ENCODE data around the gene SGCG. TPM values are rescaled to one million over a fixed set of nuclear protein-coding genes. Genes with fewer than 3 reads are reported as not detected.

SGCG gene
- total RNA-seq, 2 experiments from 2014 or later, result not detected

DNA sequence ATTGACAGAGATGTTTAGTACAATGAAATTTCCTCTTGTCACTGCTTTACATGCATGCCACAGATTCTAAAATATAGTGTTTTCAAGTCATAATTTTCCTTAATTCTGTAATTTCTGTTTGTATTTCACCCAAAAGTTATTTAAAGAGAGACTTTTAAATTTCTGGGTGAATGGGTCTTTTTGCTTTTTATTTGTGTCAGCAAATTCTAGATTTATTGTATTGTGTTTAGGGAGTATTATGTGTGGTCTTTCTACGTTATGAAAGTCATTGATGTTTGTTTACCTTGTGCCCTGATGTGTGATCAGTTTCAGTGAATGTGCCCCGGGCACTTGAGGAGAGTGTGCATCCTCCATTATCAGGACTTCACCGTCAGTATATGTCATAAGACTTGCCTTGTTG lies 92.7 kb downstream of the SGCG start:
- DNase-seq (ENCODE audit: low spot score), result no peak
- H3K9me2 ChIP-seq (ENCODE audit: insufficient read depth, low read length), result no peaks in the 10 kb centered on the region
- TF ChIP-seq EZH2phosphoT487 (IDR thresholded peaks at IDR 0.05; ENCODE audit: borderline replicate concordance, low read depth, low read length), result no peak
- TF ChIP-seq, protein P1, sequence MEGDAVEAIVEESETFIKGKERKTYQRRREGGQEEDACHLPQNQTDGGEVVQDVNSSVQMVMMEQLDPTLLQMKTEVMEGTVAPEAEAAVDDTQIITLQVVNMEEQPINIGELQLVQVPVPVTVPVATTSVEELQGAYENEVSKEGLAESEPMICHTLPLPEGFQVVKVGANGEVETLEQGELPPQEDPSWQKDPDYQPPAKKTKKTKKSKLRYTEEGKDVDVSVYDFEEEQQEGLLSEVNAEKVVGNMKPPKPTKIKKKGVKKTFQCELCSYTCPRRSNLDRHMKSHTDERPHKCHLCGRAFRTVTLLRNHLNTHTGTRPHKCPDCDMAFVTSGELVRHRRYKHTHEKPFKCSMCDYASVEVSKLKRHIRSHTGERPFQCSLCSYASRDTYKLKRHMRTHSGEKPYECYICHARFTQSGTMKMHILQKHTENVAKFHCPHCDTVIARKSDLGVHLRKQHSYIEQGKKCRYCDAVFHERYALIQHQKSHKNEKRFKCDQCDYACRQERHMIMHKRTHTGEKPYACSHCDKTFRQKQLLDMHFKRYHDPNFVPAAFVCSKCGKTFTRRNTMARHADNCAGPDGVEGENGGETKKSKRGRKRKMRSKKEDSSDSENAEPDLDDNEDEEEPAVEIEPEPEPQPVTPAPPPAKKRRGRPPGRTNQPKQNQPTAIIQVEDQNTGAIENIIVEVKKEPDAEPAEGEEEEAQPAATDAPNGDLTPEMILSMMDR (conservative IDR thresholded peaks at IDR 0.05; ENCODE audit: low read length), result no peak
- no peaks in the 10 kb centered on the region for H3K36me3 ChIP-seq (ENCODE audit: insufficient read depth, low read length)
- no peak overlapping the region for H3K27ac ChIP-seq (ENCODE audit: low read depth, low read length, poor library complexity, severe bottlenecking)
- no peak overlapping the region for H2AFZ ChIP-seq (ENCODE audit: low read length)
- H3K4me3 ChIP-seq (ENCODE audit: low read depth, low read length, poor library complexity, severe bottlenecking), result no peak overlapping the region
- no peaks in the 10 kb centered on the region for H3K4me1 ChIP-seq (ENCODE audit: insufficient read depth, low read length, poor library complexity, severe bottlenecking)
- H3K9me3 ChIP-seq (ENCODE audit: low read length), result no peaks in the 10 kb centered on the region
- H3K4me2 ChIP-seq (ENCODE audit: low read length), result no peak overlapping the region
- H4K20me1 ChIP-seq (ENCODE audit: insufficient read depth, low read length), result no peaks in the 10 kb centered on the region
- BruUV-seq (replicated peaks), result no TSS peak
- ChIA-PET CTCF (ENCODE audit: unreplicated experiment) (no interaction called here), POLR2A (interaction anchor here (0.6 kb wide), 1 partner anchor 283 kb away, joined by 4 read pairs; no protein-coding TSS in a partner anchor)
- no peaks in the 10 kb centered on the region for H3K79me2 ChIP-seq (ENCODE audit: insufficient read depth, low read depth, low read length)
- intact Hi-C loops (cut with micrococcal nuclease; ENCODE audit: unreplicated experiment), result no loop called here

DNA sequence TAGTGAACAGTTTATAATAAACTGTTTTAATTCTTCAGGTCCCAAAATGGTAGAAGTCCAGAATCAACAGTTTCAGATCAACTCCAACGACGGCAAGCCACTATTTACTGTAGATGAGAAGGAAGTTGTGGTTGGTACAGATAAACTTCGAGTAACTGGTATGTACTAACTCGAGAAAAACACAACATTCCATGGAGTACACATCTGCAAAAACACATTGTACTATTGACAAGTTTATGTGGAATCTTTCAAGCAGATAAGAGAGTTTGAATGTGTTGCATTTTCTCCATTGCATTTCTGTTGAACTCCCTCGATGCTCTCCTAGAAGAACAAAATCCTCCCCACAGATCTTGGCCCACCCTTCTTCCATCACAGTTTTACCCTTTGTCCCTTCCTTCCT lies 98.5 kb downstream of the SGCG start:
- no TSS peak for BruUV-seq (replicated peaks)

GRCh38 chr13:23288564-23288963 lies 107.8 kb downstream of the SGCG start:
- CTCF ChIA-PET (ENCODE audit: unreplicated experiment), result no interaction called here
- H3K4me2 ChIP-seq (ENCODE audit: low read length), result no peak overlapping the region
- BruUV-seq (replicated peaks), result no TSS peak
- H3K27ac ChIP-seq (ENCODE audit: low read depth, low read length, poor library complexity, severe bottlenecking), result no peak overlapping the region
- no peak for TF ChIP-seq EZH2phosphoT487 (IDR thresholded peaks at IDR 0.05; ENCODE audit: borderline replicate concordance, low read depth, low read length)
- TF ChIP-seq, protein P1 (conservative IDR thresholded peaks at IDR 0.05; ENCODE audit: low read length), result no peak
- intact Hi-C loops (cut with micrococcal nuclease; ENCODE audit: unreplicated experiment), result no loop called here
- H3K4me3 ChIP-seq (ENCODE audit: low read depth, low read length, poor library complexity, severe bottlenecking), result no peak overlapping the region
- H3K9me2 ChIP-seq (ENCODE audit: insufficient read depth, low read length), result no peaks in the 10 kb centered on the region
- POLR2A ChIA-PET, result no interaction called here
- H3K36me3 ChIP-seq (ENCODE audit: insufficient read depth, low read length), result no peaks in the 10 kb centered on the region
- no peak for DNase-seq (ENCODE audit: low spot score)
- no peaks in the 10 kb centered on the region for H4K20me1 ChIP-seq (ENCODE audit: insufficient read depth, low read length)
- H3K4me1 ChIP-seq (ENCODE audit: insufficient read depth, low read length, poor library complexity, severe bottlenecking), result no peaks in the 10 kb centered on the region
- H3K9me3 ChIP-seq (ENCODE audit: low read length), result no peaks in the 10 kb centered on the region
- H2AFZ ChIP-seq (ENCODE audit: low read length), result no peak overlapping the region
- H3K79me2 ChIP-seq (ENCODE audit: insufficient read depth, low read depth, low read length), result no peaks in the 10 kb centered on the region

More for the DNA sequence above, 98.5 kb downstream of the SGCG start:
- no peak overlapping the region for H3K4me3 ChIP-seq (ENCODE audit: low read depth, low read length, poor library complexity, severe bottlenecking)
- no peaks in the 10 kb centered on the region for H4K20me1 ChIP-seq (ENCODE audit: insufficient read depth, low read length)
- ChIA-PET CTCF (ENCODE audit: unreplicated experiment) (no interaction called here), POLR2A (interaction anchor here (0.6 kb wide), 1 partner anchor 25 kb away, joined by 3 read pairs; no protein-coding TSS in a partner anchor)
- H3K9me2 ChIP-seq (ENCODE audit: insufficient read depth, low read length), result no peaks in the 10 kb centered on the region
- DNase-seq (ENCODE audit: low spot score), result no peak
- H3K79me2 ChIP-seq (ENCODE audit: insufficient read depth, low read depth, low read length), result no peaks in the 10 kb centered on the region
- intact Hi-C loops (cut with micrococcal nuclease; ENCODE audit: unreplicated experiment), result no loop called here
- H3K9me3 ChIP-seq (ENCODE audit: low read length), result no peaks in the 10 kb centered on the region
- no peaks in the 10 kb centered on the region for H3K4me1 ChIP-seq (ENCODE audit: insufficient read depth, low read length, poor library complexity, severe bottlenecking)
- TF ChIP-seq EZH2phosphoT487 (IDR thresholded peaks at IDR 0.05; ENCODE audit: borderline replicate concordance, low read depth, low read length), result no peak
- TF ChIP-seq, protein P1 (conservative IDR thresholded peaks at IDR 0.05; ENCODE audit: low read length), result no peak
- no peak overlapping the region for H2AFZ ChIP-seq (ENCODE audit: low read length)
- no peak overlapping the region for H3K27ac ChIP-seq (ENCODE audit: low read depth, low read length, poor library complexity, severe bottlenecking)
- no peak overlapping the region for H3K4me2 ChIP-seq (ENCODE audit: low read length)
- no peaks in the 10 kb centered on the region for H3K36me3 ChIP-seq (ENCODE audit: insufficient read depth, low read length)
